ACC112 (cell line): ENCODE data around the gene SRBD1.

Source experiments
- H2AFZ ChIP-seq: fragments of 200-600 bp; sonication (generic); one replicate; pipeline ENCODE4 v1.6.0; 2017; ENCODE audit warnings: antibody characterized with exemption, low read length; ENCODE audit not compliant: unreplicated experiment
- H3K27ac ChIP-seq: fragments of 200-600 bp; sonication (generic); 2 replicates; pipeline ENCODE4 v1.5.1; 2014; ENCODE audit warnings: low read depth, mild to moderate bottlenecking, antibody characterized with exemption, low read length, moderate library complexity
- H3K27me3 ChIP-seq: fragments of 200-600 bp; sonication (generic); 2 replicates; pipeline ENCODE4 v1.6.1; 2014; ENCODE audit warnings: mild to moderate bottlenecking, antibody characterized with exemption, low read length, moderate library complexity, mixed read lengths; ENCODE audit not compliant: insufficient read depth
- H3K36me3 ChIP-seq: fragments of 200-600 bp; sonication (generic); 2 replicates; pipeline ENCODE4 v1.6.1; 2016; ENCODE audit warnings: mild to moderate bottlenecking, antibody characterized with exemption, low read length, moderate library complexity, mixed read lengths; ENCODE audit not compliant: insufficient read depth
- H3K4me1 ChIP-seq: fragments of 200-600 bp; sonication (generic); one replicate; pipeline ENCODE4 v1.6.1; 2016; ENCODE audit warnings: low read length, mixed read lengths; ENCODE audit not compliant: insufficient read depth, unreplicated experiment, control insufficient read depth
- H3K4me3 ChIP-seq: fragments of 200-600 bp; sonication (generic); 2 replicates; pipeline ENCODE4 v1.5.1; 2014; ENCODE audit warnings: mild to moderate bottlenecking, low read depth, low read length
- H3K79me2 ChIP-seq: fragments of 200-600 bp; sonication (generic); one replicate; pipeline ENCODE4 v1.6.0; 2016; ENCODE audit warnings: low read length; ENCODE audit not compliant: control insufficient read depth, unreplicated experiment, insufficient read depth

The SRBD1 gene

DNA sequence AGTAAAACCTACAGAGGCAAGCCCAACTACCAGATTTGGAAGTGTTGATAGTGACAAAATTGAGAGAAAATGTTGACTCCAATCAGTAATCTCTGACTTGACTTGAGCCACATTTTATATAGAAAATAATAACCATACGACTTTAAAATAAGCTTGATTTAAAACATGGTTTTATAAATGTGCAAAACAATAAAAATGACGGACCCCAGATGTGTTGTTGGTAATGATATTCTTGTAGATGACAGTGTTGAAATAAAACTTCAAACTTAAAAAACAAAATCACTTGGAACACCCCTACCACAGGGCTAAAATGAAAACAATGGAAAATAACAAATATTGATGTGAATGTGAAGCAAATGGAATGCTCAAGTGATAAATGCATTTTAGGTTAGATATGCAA lies 188.1 kb downstream of the SRBD1 start:
- Histone ChIP-seq H3K4me3 (no peak overlapping the region), H3K79me2 (no peaks in the 10 kb centered on the region), H3K27me3 (no peaks in the 10 kb centered on the region), H2AFZ (no peak overlapping the region), H3K27ac (no peak overlapping the region), H3K4me1 (no peaks in the 10 kb centered on the region), H3K36me3 (peaks cover 16% of the 10 kb centered on the region)

GRCh38 chr2:45418532-45418931 lies 192.5 kb downstream of the SRBD1 start:
- no peaks in the 10 kb centered on the region for H3K79me2 ChIP-seq
- H3K4me1 ChIP-seq = no peaks in the 10 kb centered on the region
- H3K27me3 ChIP-seq = no peaks in the 10 kb centered on the region
- no peak overlapping the region for H3K27ac ChIP-seq
- no peak overlapping the region for H2AFZ ChIP-seq
- peaks cover 22% of the 10 kb centered on the region for H3K36me3 ChIP-seq
- no peak overlapping the region for H3K4me3 ChIP-seq

GRCh38 chr2:45415534-45416123 lies 195.4 kb downstream of the SRBD1 start:
- peaks cover 3% of the 10 kb centered on the region for H3K4me1 ChIP-seq
- peaks cover 29% of the 10 kb centered on the region for H3K36me3 ChIP-seq
- no peak overlapping the region for H3K4me3 ChIP-seq
- H3K79me2 ChIP-seq = no peaks in the 10 kb centered on the region
- no peaks in the 10 kb centered on the region for H3K27me3 ChIP-seq
- no peak overlapping the region for H2AFZ ChIP-seq
- no peak overlapping the region for H3K27ac ChIP-seq

DNA sequence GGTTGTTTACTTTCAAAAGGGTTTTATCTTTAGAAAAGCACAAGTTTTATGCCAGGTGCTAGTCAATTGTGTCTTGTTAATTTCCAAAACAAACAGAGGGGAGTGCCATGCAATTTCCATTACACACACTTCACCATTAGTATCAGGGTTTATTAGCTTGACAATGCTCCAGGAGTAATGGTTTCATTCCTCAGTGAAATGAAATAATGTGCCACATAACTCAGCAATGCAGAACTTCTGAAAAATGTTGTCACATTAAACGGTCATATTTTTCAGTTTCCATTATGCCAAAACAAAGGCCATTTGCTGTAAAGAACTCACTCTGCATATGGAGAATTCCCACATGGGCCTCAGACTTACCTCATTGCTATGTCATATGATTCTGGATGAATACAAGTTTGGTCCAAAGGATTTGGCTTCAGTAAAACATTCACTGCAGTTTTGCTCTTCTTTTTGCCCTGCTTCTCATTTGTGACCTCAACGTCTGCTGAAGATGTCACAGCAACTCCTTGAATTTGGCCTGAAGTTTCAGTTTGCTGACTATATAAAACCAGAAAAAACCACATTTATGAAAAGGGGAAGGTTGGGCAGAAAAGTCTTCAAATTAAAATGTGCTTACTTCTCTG lies 198.2 kb downstream of the SRBD1 start:
- Histone ChIP-seq H3K27me3 (no peaks in the 10 kb centered on the region), H3K36me3 (peaks cover 13% of the 10 kb centered on the region), H3K4me3 (no peak overlapping the region), H3K4me1 (peaks cover 3% of the 10 kb centered on the region), H3K79me2 (no peaks in the 10 kb centered on the region), H3K27ac (no peak overlapping the region), H2AFZ (no peak overlapping the region)

GRCh38 chr2:45409677-45410076 lies 201.4 kb downstream of the SRBD1 start:
- Histone ChIP-seq H3K27ac (no peak overlapping the region), H2AFZ (no peak overlapping the region), H3K4me1 (peaks cover 3% of the 10 kb centered on the region), H3K36me3 (peaks cover 6% of the 10 kb centered on the region; the same call in 1 of the 2 replicates), H3K79me2 (no peaks in the 10 kb centered on the region), H3K4me3 (no peak overlapping the region), H3K27me3 (no peaks in the 10 kb centered on the region)

- Histone ChIP-seq H3K27me3 (no peaks in the 10 kb centered on the region), H3K4me3 (no peak overlapping the region), H2AFZ (no peak overlapping the region), H3K36me3 (peaks cover 6% of the 10 kb centered on the region; the same call in 1 of the 2 replicates), H3K79me2 (no peaks in the 10 kb centered on the region), H3K4me1 (no peaks in the 10 kb centered on the region), H3K27ac (no peak overlapping the region)
Observed at GRCh38 chr2:45406621-45407020, 204.4 kb downstream of the SRBD1 start.

GRCh38 chr2:45404807-45405297 lies 206.2 kb downstream of the SRBD1 start:
- no peaks in the 10 kb centered on the region for H3K79me2 ChIP-seq
- H3K36me3 ChIP-seq = no peaks in the 10 kb centered on the region
- no peak overlapping the region for H2AFZ ChIP-seq
- H3K4me3 ChIP-seq = no peak overlapping the region
- H3K4me1 ChIP-seq = no peaks in the 10 kb centered on the region
- H3K27ac ChIP-seq = no peak overlapping the region
- no peaks in the 10 kb centered on the region for H3K27me3 ChIP-seq

DNA sequence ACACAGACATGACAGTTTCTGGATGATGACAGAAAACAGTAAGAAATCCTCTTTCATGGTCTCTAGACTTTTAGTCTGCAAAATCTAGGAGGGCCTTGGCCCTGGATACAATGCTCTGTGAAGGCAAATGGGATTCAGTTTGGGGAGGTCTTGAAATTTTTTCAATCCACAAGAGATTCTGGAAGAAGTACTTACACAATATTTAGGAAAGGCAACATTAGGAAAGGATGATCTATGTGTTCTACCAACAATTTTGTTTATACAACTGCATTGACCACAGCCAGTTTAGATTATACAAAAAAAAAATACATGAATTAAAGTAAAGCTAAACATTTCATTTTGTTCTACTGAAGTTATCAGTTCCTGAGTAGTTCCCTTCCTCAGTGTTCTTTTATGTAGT lies 208.0 kb downstream of the SRBD1 start:
- Histone ChIP-seq H2AFZ (no peak overlapping the region), H3K4me3 (no peak overlapping the region), H3K27me3 (no peaks in the 10 kb centered on the region), H3K27ac (no peak overlapping the region), H3K36me3 (no peaks in the 10 kb centered on the region), H3K4me1 (no peaks in the 10 kb centered on the region), H3K79me2 (no peaks in the 10 kb centered on the region)

DNA sequence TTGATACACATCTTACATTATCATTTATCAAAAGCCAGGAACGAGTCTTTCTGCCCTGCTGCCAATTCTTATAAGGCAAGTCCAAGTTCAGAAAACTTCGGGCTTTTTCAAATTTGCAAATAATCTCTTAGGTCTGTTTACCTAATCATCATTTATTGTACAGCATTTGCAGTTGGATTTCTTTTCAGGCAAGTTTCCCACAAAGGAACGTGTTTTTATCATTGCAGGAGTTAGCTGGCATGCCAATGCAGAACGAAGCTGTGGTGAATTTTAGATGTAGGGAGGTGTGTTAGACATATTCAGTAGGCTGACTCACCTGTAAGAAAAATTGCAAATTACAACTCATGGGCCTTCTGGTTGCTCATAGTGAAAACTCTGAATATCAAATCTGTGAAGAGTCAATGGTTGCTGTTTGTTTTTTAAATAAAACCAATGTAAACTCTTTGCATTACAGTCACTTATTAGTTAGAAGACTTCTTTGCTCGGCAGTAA lies 209.6 kb downstream of the SRBD1 start:
- Histone ChIP-seq H3K4me1 (no peaks in the 10 kb centered on the region), H3K27me3 (no peaks in the 10 kb centered on the region), H3K36me3 (no peaks in the 10 kb centered on the region), H2AFZ (no peak overlapping the region), H3K27ac (no peak overlapping the region), H3K4me3 (no peak overlapping the region), H3K79me2 (no peaks in the 10 kb centered on the region)

- Histone ChIP-seq H3K27me3 (no peaks in the 10 kb centered on the region), H3K4me3 (no peak overlapping the region), H3K27ac (no peak overlapping the region), H2AFZ (no peak overlapping the region), H3K79me2 (no peaks in the 10 kb centered on the region), H3K4me1 (no peaks in the 10 kb centered on the region), H3K36me3 (no peaks in the 10 kb centered on the region)
Observed at GRCh38 chr2:45399040-45399784, 211.9 kb downstream of the SRBD1 start.
